ENCODE results near the gene MRTFB. TPM values are rescaled to one million over a fixed set of nuclear protein-coding genes. Genes with fewer than 3 reads are reported as not detected.

MRTFB gene
- total and polyA plus RNA-seq, 2 of the 13 experiments (the other 11 are each of a cell fraction or from before 2014, with no cell fraction given): 11.4 to 14.0 TPM

- TF ChIP-seq BRF2 (CRISPR knock-in tag; IDR thresholded peaks at IDR 0.05) (no peak), NFE2L2 (IDR thresholded peaks at IDR 0.05; ENCODE audit: low read length) (no peak), TEAD2 (CRISPR knock-in tag; IDR thresholded peaks at IDR 0.05) (no peak), ATF7 (IDR thresholded peaks at IDR 0.05) (no peak), ATF7 (CRISPR knock-in tag; IDR thresholded peaks at IDR 0.05) (no peak), SETDB1 (CRISPR knock-in tag; IDR thresholded peaks at IDR 0.05; ENCODE audit: borderline replicate concordance) (no peak), PCBP2 (optimal IDR thresholded peaks at IDR 0.05; ENCODE audit: low read depth, low read length, poor library complexity, severe bottlenecking) (no peak), FOXA3 (CRISPR knock-in tag; IDR thresholded peaks at IDR 0.05) (peak; percentile 40; the same call in 1 of the 2 replicates), ZNF619 (CRISPR knock-in tag; IDR thresholded peaks at IDR 0.05) (no peak), RNF2 (conservative IDR thresholded peaks at IDR 0.05; ENCODE audit: low read depth) (no peak), ZNF318 (CRISPR knock-in tag; IDR thresholded peaks at IDR 0.05) (no peak), ARID3A (IDR thresholded peaks at IDR 0.05; ENCODE audit: low read depth, low read length) (peak; percentile 92), SOX5 (CRISPR knock-in tag; IDR thresholded peaks at IDR 0.05; ENCODE audit: borderline replicate concordance) (peak; percentile 35; the same call in 1 of the 2 replicates), PAWR (CRISPR knock-in tag; IDR thresholded peaks at IDR 0.05; ENCODE audit: borderline replicate concordance) (no peak), SOX13 (IDR thresholded peaks at IDR 0.05) (no peak), SOX13 (CRISPR knock-in tag; conservative IDR thresholded peaks at IDR 0.05 in 1 of 2, IDR thresholded peaks at IDR 0.05 in 1 of 2) (peak in 1 of 2 experiments; percentile 46; a peak in 1 of 4 replicates), ZMAT5 (CRISPR knock-in tag; IDR thresholded peaks at IDR 0.05; ENCODE audit: borderline replicate concordance, low read depth) (no peak), SIX4 (CRISPR knock-in tag; IDR thresholded peaks at IDR 0.05) (no peak), PHF20 (CRISPR knock-in tag; IDR thresholded peaks at IDR 0.05) (no peak), SNAPC5 (CRISPR knock-in tag; IDR thresholded peaks at IDR 0.05; ENCODE audit: borderline replicate concordance) (no peak), ZSCAN29 (CRISPR knock-in tag; conservative IDR thresholded peaks at IDR 0.05) (no peak)
Observed at GRCh38 chr16:14202697-14203096, 131.6 kb downstream of the MRTFB start (continued).

Measured in HepG2 (cell line).